GM12878 (cell line): ENCODE results near the gene STPG4. TPM values are rescaled to one million over a fixed set of nuclear protein-coding genes. Genes with fewer than 3 reads are reported as not detected.

Source experiments
- ATAC-seq: fragments of 200-7000 bp; cut with Tn5 transposase; 3 replicates; pipeline ENCODE4 v1.9.1; 2020; ENCODE audit warnings: mild to moderate bottlenecking, moderate library complexity
- BruUV-seq: library from RNA; stranded (reverse); fragments of 400-500 nt; replicated peaks from 2 replicates; lab custom pipeline; 2021; lab: Mats Ljungman, UMichigan
- CTCF ChIA-PET: fragments of 300-600 bp; sonication (Branson Sonifier 250); formaldehyde crosslinking; extraction: SDS; loops from one replicate; lab custom pipeline; 2021; ENCODE audit warnings: inconsistent platforms; lab: Yijun Ruan, JAX
- POLR2A ChIA-PET: fragments of 350-600 bp; formaldehyde crosslinking; extraction: SDS; loops from one replicate; lab custom pipeline; 2021; ENCODE audit warnings: inconsistent platforms; lab: Charles Lee
- RAD21 ChIA-PET: fragments of 300-600 bp; sonication (Branson Sonifier 250); formaldehyde crosslinking; loops from one replicate; lab custom pipeline; 2023; ENCODE audit warnings: antibody characterized with exemption; ENCODE audit not compliant: unreplicated experiment; lab: Charles Lee
- SMC1A ChIA-PET: fragments of 300-600 bp; sonication (Branson Sonifier 250); formaldehyde crosslinking; loops from one replicate; lab custom pipeline; 2023; ENCODE audit not compliant: unreplicated experiment, uncharacterized antibody; lab: Charles Lee
- DNase-seq: peaks from one replicate; pipeline ENCODE4 v3.0.0-alpha.2; 2011; ENCODE audit warnings: low read depth, low spot score
- FAIRE-seq: peaks from 3 replicates; lab custom pipeline; 2011; peaks lifted over from hg19 to GRCh38; lab: Jason Lieb, UNC
- H2AFZ ChIP-seq: 2 replicates; pipeline ENCODE4 v1.6.0; 2011; ENCODE audit warnings: low read depth, low read length, control low read depth; ENCODE audit not compliant: control insufficient read depth
- H3K27ac ChIP-seq: 2 replicates; pipeline ENCODE4 v1.5.1; 2011; ENCODE audit warnings: control low read depth; ENCODE audit not compliant: control insufficient read depth, insufficient read depth
- H3K27me3 ChIP-seq, 2 experiments: replicated peaks in 1 of 2; 2 replicates each; pipeline versions ENCODE4 v1.6.0 to v1.6.1; 2011; ENCODE audit warnings: low read length in 1 of 2; ENCODE audit not compliant: control insufficient read depth in 2 of 2, insufficient read depth in 2 of 2
- H3K36me3 ChIP-seq, 2 experiments: 2 replicates each; pipeline ENCODE4 v1.5.1; 2011; ENCODE audit warnings: low read length in 1 of 2; ENCODE audit not compliant: control insufficient read depth in 2 of 2, insufficient read depth in 2 of 2
- H3K4me1 ChIP-seq: 2 replicates; pipeline ENCODE4 v1.6.1; 2011; ENCODE audit warnings: mild to moderate bottlenecking, low read length, moderate library complexity, mixed read lengths; ENCODE audit not compliant: control insufficient read depth, insufficient read depth
- H3K4me2 ChIP-seq: 2 replicates; pipeline ENCODE4 v1.6.0; 2011; ENCODE audit warnings: control low read depth; ENCODE audit not compliant: control insufficient read depth, insufficient read depth
- H3K4me3 ChIP-seq: fragments of 200-600 bp; sonication (generic); 2 replicates; pipeline ENCODE4 v1.5.1; 2016
- H3K79me2 ChIP-seq: 2 replicates; pipeline ENCODE4 v1.6.0; 2011; ENCODE audit warnings: low read length; ENCODE audit not compliant: control insufficient read depth, insufficient read depth
- H3K9ac ChIP-seq: 2 replicates; pipeline ENCODE4 v1.8.0; 2011; ENCODE audit warnings: low read length, control low read depth, mixed read lengths; ENCODE audit not compliant: control insufficient read depth, insufficient read depth
- H3K9me3 ChIP-seq: replicated peaks from 3 replicates; pipeline ENCODE4 v1.5.1; 2011; ENCODE audit warnings: mild to moderate bottlenecking, low read length; ENCODE audit not compliant: control insufficient read depth, insufficient read depth
- H4K20me1 ChIP-seq: 2 replicates; pipeline ENCODE4 v1.6.0; 2011; ENCODE audit not compliant: control insufficient read depth, insufficient read depth
- E2F4 ChIP-seq: IDR thresholded peaks from 2 replicates; pipeline ENCODE4 v1.6.1; 2012; ENCODE audit warnings: low read depth, low read length, improper control_type of control experiment
- E4F1 ChIP-seq: fragments of 450-650 bp; IDR thresholded peaks from 2 replicates; pipeline ENCODE4 v1.6.1; 2018; ENCODE audit warnings: borderline replicate concordance, mild to moderate bottlenecking; ENCODE audit not compliant: partially characterized antibody
- KAT2A ChIP-seq: conservative IDR thresholded peaks from 2 replicates; pipeline ENCODE4 v1.6.1; 2011; ENCODE audit warnings: low read depth, low read length; ENCODE audit not compliant: control insufficient read depth
- KLF5 ChIP-seq: fragments of 450-650 bp; IDR thresholded peaks from 2 replicates; pipeline ENCODE4 v1.6.1; 2014; ENCODE audit warnings: mild to moderate bottlenecking; ENCODE audit not compliant: partially characterized antibody
- NBN ChIP-seq: fragments of 450-650 bp; IDR thresholded peaks from 2 replicates; pipeline ENCODE4 v1.6.1; 2016
- PKNOX1 ChIP-seq: fragments of 450-650 bp; IDR thresholded peaks from 2 replicates; pipeline ENCODE4 v1.6.1; 2016; ENCODE audit warnings: mild to moderate bottlenecking
- SUPT20H ChIP-seq: IDR thresholded peaks from 2 replicates; pipeline ENCODE4 v1.6.1; 2011; ENCODE audit warnings: low read depth, mild to moderate bottlenecking, low read length, moderate library complexity, borderline replicate concordance; ENCODE audit not compliant: control insufficient read depth
- ZNF384 ChIP-seq: IDR thresholded peaks from 2 replicates; pipeline ENCODE4 v1.6.1; 2012; ENCODE audit warnings: low read depth, mild to moderate bottlenecking, low read length, improper control_type of control experiment, borderline replicate concordance
- whole genome bisulfite sequencing: methylation state at CpG from one replicate; pipeline ENCODE4 v1.1.6; 2016; ENCODE audit warnings: low lambda C conversion rate; ENCODE audit not compliant: insufficient replicate concordance, insufficient coverage; ENCODE audit errors: missing lambda C conversion rate; 5-methylcytosine and 5-hydroxymethylcytosine counted together
- in situ Hi-C: fragments of 300-500 bp; cut with MboI; formaldehyde crosslinking; loops from 9 replicates; pipeline ENCODE4 v1.14.3; 2018; ENCODE audit warnings: mixed read lengths
- intact Hi-C: fragments of 100-400 bp; cut with micrococcal nuclease; formaldehyde crosslinking; loops from one replicate; pipeline ENCODE4 v1.14.2; 2022; ENCODE audit not compliant: unreplicated experiment
- polyA plus RNA-seq, 11 experiments: library from polyadenylated mRNA; depleted of rRNA in 4 of 11; unstranded in 6 of 11; stranded (reverse) in 5 of 11; fragments of >200 nt; fragmentation: Nextera tagmentation in 4 of 11; fragmentation: Illumina TruSeq in 1 of 11; extraction: Ambion mirVana in 4 of 11; extraction: Trizol in 1 of 11; gene quantifications; 1 replicate in 1 of 11; 2 replicates in 10 of 11; pipeline versions ENCODE4 v1.2.1 to v1.2.3, GENCODE V29; 2011 to 2016; ENCODE audit warnings: inconsistent platforms in 2 of 11, missing spikeins in 2 of 11, low read depth in 1 of 11
- total RNA-seq, 4 experiments: library from RNA; depleted of rRNA in 3 of 4; stranded (reverse); fragments of >200 nt in 3 of 4; fragmentation: Illumina TruSeq in 1 of 4; extraction: Trizol in 1 of 4; gene quantifications; 2 replicates each; pipeline versions ENCODE4 v1.2.1 to v1.2.3, GENCODE V29; 2013 to 2021

Gene STPG4
- total and polyA plus RNA-seq, 10 of the 15 experiments (the other 5 are each of a cell fraction or from before 2014, with no cell fraction given), result 0.10 to 0.29 (median 0.19) TPM; not detected in 3

- in situ Hi-C loops (no loop called here), intact Hi-C loops (no loop called here)
- Histone ChIP-seq H3K4me3 (no peak overlapping the region), H3K27me3 (no peaks in the 10 kb centered on the region), H3K4me2 (no peak overlapping the region), H3K4me1 (no peaks in the 10 kb centered on the region; the same call in 1 of the 2 replicates), H3K27ac (no peak overlapping the region), H3K36me3 (no peaks in the 10 kb centered on the region), H2AFZ (no peak overlapping the region), H4K20me1 (no peaks in the 10 kb centered on the region), H3K9me3 (no peaks in the 10 kb centered on the region; the same call in 1 of the 3 replicates), H3K9ac (no peak overlapping the region), H3K79me2 (no peaks in the 10 kb centered on the region)
- CTCF ChIA-PET, result interaction anchor here (1.1 kb wide), 1 partner anchor 232 kb away, joined by 3 read pairs; no protein-coding TSS in a partner anchor
- POLR2A ChIA-PET, result no interaction called here
- no peak for DNase-seq
- no TSS peak for BruUV-seq
- SMC1A ChIA-PET, result interaction anchor here (1.0 kb wide), 1 partner anchor 140 kb away, joined by 3 read pairs; no protein-coding TSS in a partner anchor
- TF ChIP-seq SUPT20H, result no peak
- no peak for ATAC-seq
- WGBS, result 40% methylated on average over 3 of the region's 3 CpGs
- no peak for FAIRE-seq
- RAD21 ChIA-PET, result no interaction called here
Observed at GRCh38 chr2:47204691-47205090, 49.6 kb upstream of the STPG4 start.

GRCh38 chr2:47203995-47204394, 48.9 kb upstream of the STPG4 start:
- ChIA-PET CTCF (no interaction called here), POLR2A (no interaction called here), SMC1A (no interaction called here), RAD21 (no interaction called here)
- FAIRE-seq (no peak), DNase-seq (no peak), ATAC-seq (no peak)
- H3K36me3 ChIP-seq, result no peaks in the 10 kb centered on the region
- H3K4me3 ChIP-seq, result no peak overlapping the region
- WGBS, result 59% methylated on average over 4 of the region's 4 CpGs
- in situ Hi-C loops (no loop called here), intact Hi-C loops (no loop called here)
- no peak overlapping the region for H3K27ac ChIP-seq
- no peak overlapping the region for H3K9ac ChIP-seq
- no peaks in the 10 kb centered on the region for H3K79me2 ChIP-seq
- no peak for TF ChIP-seq KAT2A
- TF ChIP-seq ZNF384, result no peak
- no peak for TF ChIP-seq E4F1
- TF ChIP-seq KLF5, result no peak
- no peak for TF ChIP-seq PKNOX1
- no peak for TF ChIP-seq NBN
- TF ChIP-seq E2F4, result no peak
- H3K9me3 ChIP-seq, result no peaks in the 10 kb centered on the region; the same call in 1 of the 3 replicates
- no peaks in the 10 kb centered on the region; the same call in 1 of the 2 replicates for H3K4me1 ChIP-seq
- no peaks in the 10 kb centered on the region for H4K20me1 ChIP-seq
- BruUV-seq, result no TSS peak
- H3K4me2 ChIP-seq, result no peak overlapping the region
- H3K27me3 ChIP-seq, result no peaks in the 10 kb centered on the region; a peak in 1 of 4 replicates
- H2AFZ ChIP-seq, result no peak overlapping the region
